Measurements from ENCODE around the gene PDE2A. TPM values are rescaled to one million over a fixed set of nuclear protein-coding genes. Genes with fewer than 3 reads are reported as not detected.
A peak's percentile ranks its signal among the peaks of the same experiment; 100 is the strongest.
"Not testable (repeated sequence)": the region's sequence is repeated elsewhere in the genome, so short reads cannot be mapped to it uniquely, and the experiment has no call there.

Gene PDE2A
- total and polyA plus RNA-seq, 7 donors = 6.0 to 20.1 (median 8.8) TPM

GRCh38 chr11:72574548-72575460 lies 99.4 kb downstream of the PDE2A start:
- DNase-seq (no peak), ATAC-seq (no peak)
- Histone ChIP-seq H3K36me3 (ENCODE audit: insufficient read depth in 1 of 2, low read depth in 1 of 2) (no peaks in the 10 kb centered on the region), H3K27ac (no peak overlapping the region), H3K4me1 (no peaks in the 10 kb centered on the region), H3K4me3 (no peak overlapping the region), H3K9me3 (no peaks in the 10 kb centered on the region), H3K27me3 (ENCODE audit: insufficient read depth in 3 of 3, low read length in 2 of 3) (peaks cover 0 to 2% (median 0%) of the 10 kb centered on the region in 3 donors)
- no peak for TF ChIP-seq CTCF (IDR thresholded peaks at IDR 0.05)
- intact Hi-C loops (cut with DNase I) = loop anchor here in 1 of 2 donors (5.0 kb wide), 1 partner anchor 103 kb away; no protein-coding TSS in a partner anchor
- whole genome bisulfite sequencing, 3 donors = 82 to 84% (median 83%) methylated on average over 8 of the region's 8 CpGs

- no peak for ATAC-seq
- DNase-seq = no peak
- Histone ChIP-seq H3K4me1 (no peaks in the 10 kb centered on the region), H3K36me3 (ENCODE audit: insufficient read depth in 1 of 2, low read depth in 1 of 2) (no peaks in the 10 kb centered on the region), H3K9me3 (no peaks in the 10 kb centered on the region), H3K27me3 (ENCODE audit: insufficient read depth in 3 of 3, low read length in 2 of 3) (peaks cover 0 to 2% (median 0%) of the 10 kb centered on the region in 3 donors), H3K4me3 (no peak overlapping the region), H3K27ac (no peak overlapping the region)
- intact Hi-C loops (cut with DNase I) = loop anchor here (2.0 to 5.0 kb wide), 2 partner anchors 91 to 102 kb away; no protein-coding TSS in a partner anchor
- no peak for TF ChIP-seq CTCF (IDR thresholded peaks at IDR 0.05)
- 86 to 97% (median 91%) methylated on average over 2 of the region's 2 CpGs for WGBS, 3 donors
Observed at GRCh38 chr11:72573855-72574445, 100.3 kb downstream of the PDE2A start.

GRCh38 chr11:72573072-72573854 lies 101.0 kb downstream of the PDE2A start:
- intact Hi-C loops (cut with DNase I) = loop anchor here (2.0 to 5.0 kb wide), 2 partner anchors 90 to 101 kb away; no protein-coding TSS in a partner anchor
- Histone ChIP-seq H3K9me3 (no peaks in the 10 kb centered on the region), H3K4me3 (no peak overlapping the region), H3K4me1 (no peaks in the 10 kb centered on the region), H3K27ac (no peak overlapping the region), H3K36me3 (ENCODE audit: insufficient read depth in 1 of 2, low read depth in 1 of 2) (no peaks in the 10 kb centered on the region), H3K27me3 (ENCODE audit: insufficient read depth in 3 of 3, low read length in 2 of 3) (peaks cover 0 to 2% (median 0%) of the 10 kb centered on the region in 3 donors)
- DNase-seq = no peak
- peak; percentile 48 for TF ChIP-seq CTCF (IDR thresholded peaks at IDR 0.05)
- ATAC-seq = peak; percentile 68 to 82 (median 77)
- WGBS, 3 donors = 26 to 30% (median 27%) methylated on average over 10 of the region's 10 CpGs

GRCh38 chr11:72572540-72572939 lies 101.7 kb downstream of the PDE2A start:
- not testable (repeated sequence) for H3K9me3 ChIP-seq; H3K4me3 ChIP-seq; H3K4me1 ChIP-seq; H3K27me3 ChIP-seq (ENCODE audit: insufficient read depth in 3 of 3, low read length in 2 of 3); ATAC-seq; H3K27ac ChIP-seq; H3K36me3 ChIP-seq (ENCODE audit: insufficient read depth in 1 of 2, low read depth in 1 of 2); DNase-seq
- 67 to 77% (median 73%) methylated on average over 4 of the region's 4 CpGs for WGBS, 3 donors
- intact Hi-C loops (cut with DNase I) = loop anchor here (2.0 to 5.0 kb wide), 2 partner anchors 90 to 100 kb away; no protein-coding TSS in a partner anchor

Data from psoas muscle (tissue), 8 donors.